Measurements from ENCODE around the gene TFE3. TPM values are rescaled to one million over a fixed set of nuclear protein-coding genes. Genes with fewer than 3 reads are reported as not detected.

Gene TFE3
- total and polyA plus RNA-seq, 2 donors (not counting 3 experiments of a cell fraction or from before 2014, with no cell fraction given) = 22.3 to 37.1 TPM

DNA sequence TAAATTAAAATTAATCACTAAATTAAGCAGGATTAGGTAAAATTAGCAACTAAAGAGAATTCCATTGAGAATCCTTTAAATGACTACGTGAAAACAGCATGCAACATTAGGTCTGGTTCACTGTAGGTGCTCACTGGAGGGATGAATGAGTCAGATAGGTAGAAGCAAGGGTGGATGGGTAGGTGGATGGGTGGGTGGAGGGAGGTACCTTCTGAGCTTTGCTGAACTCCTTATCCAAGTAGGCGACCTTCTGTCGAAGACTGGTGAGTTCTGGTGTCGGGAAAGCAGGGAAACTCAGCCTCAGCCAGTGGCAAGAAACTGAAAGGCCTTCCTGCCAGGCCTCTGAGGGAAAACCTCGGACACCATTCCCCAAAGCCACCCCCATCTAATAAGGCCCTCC is 44.1 kb downstream of the TFE3 start:
- dilution Hi-C loops (cut with MboI; ENCODE audit: extremely low pct_ligation_motif_present, low sequenced_read_pairs) = no loop called here

More for the DNA sequence above, 44.1 kb downstream of the TFE3 start:
- ChIA-PET CTCF (interaction anchor here (1.0 kb wide), 1 partner anchor 10 kb away, joined by 3 read pairs; no protein-coding TSS in a partner anchor), POLR2A (no interaction called here)
- Histone ChIP-seq H3K9me3 (replicated peaks; ENCODE audit: control insufficient read depth, insufficient read depth, low read length) (no peaks in the 10 kb centered on the region), H4K20me1 (replicated peaks; ENCODE audit: control insufficient read depth, extremely low read depth, insufficient read depth, low read length) (no peaks in the 10 kb centered on the region), H3K27ac (ENCODE audit: insufficient read depth, low read depth, low read length) (no peak overlapping the region), H3K9me1 (replicated peaks; ENCODE audit: control insufficient read depth, extremely low read depth, insufficient read depth, low read length) (no peaks in the 10 kb centered on the region), H3K36me3 (ENCODE audit: control insufficient read depth in 2 of 2, extremely low read depth in 1 of 2, insufficient read depth in 2 of 2, low read length in 2 of 2) (peaks cover 0 to 15% of the 10 kb centered on the region in 2 experiments), H3K9ac (replicated peaks; ENCODE audit: extremely low read depth, insufficient read depth, low read length) (no peak overlapping the region), H3K4me3 (replicated peaks in 1 of 3; ENCODE audit: insufficient read depth in 1 of 3, low read depth in 1 of 3, low read length in 3 of 3) (no peak overlapping the region), H3K4me1 (ENCODE audit: control insufficient read depth, extremely low read depth, insufficient read depth, low read length) (peaks cover 3% of the 10 kb centered on the region), H2AFZ (ENCODE audit: low read depth, low read length) (no peak overlapping the region), H3K79me2 (ENCODE audit: control insufficient read depth, insufficient read depth, low read length) (peaks cover 8% of the 10 kb centered on the region), H3K4me2 (ENCODE audit: insufficient read depth, low read length) (no peak overlapping the region), H3K27me3 (ENCODE audit: control insufficient read depth in 2 of 2, insufficient read depth in 2 of 2, low read length in 2 of 2) (no peaks in the 10 kb centered on the region)
- FAIRE-seq = no peak
- intact Hi-C loops (cut with micrococcal nuclease) = no loop called here
- no peak for DNase-seq (ENCODE audit: low read depth, low spot score)
- no TSS peak for BruUV-seq (replicated peaks)
- TF ChIP-seq FOS (IDR thresholded peaks at IDR 0.05; ENCODE audit: borderline replicate concordance, insufficient read depth, low read length) (no peak), JUN (IDR thresholded peaks at IDR 0.05; ENCODE audit: borderline replicate concordance, insufficient read depth, insufficient read length, low read depth) (no peak), EZH2 (IDR thresholded peaks at IDR 0.05; ENCODE audit: borderline replicate concordance, low read depth, low read length, severe bottlenecking) (no peak), MAX (IDR thresholded peaks at IDR 0.05; ENCODE audit: insufficient read depth, insufficient read length) (no peak), CTCF (IDR thresholded peaks at IDR 0.05; ENCODE audit: extremely low read depth in 1 of 2, insufficient read depth in 1 of 2, low read depth in 1 of 2, low read length in 2 of 2) (no peak), POLR2AphosphoS5 (IDR thresholded peaks at IDR 0.05; ENCODE audit: insufficient read depth, low read depth, low read length) (no peak), MYC (IDR thresholded peaks at IDR 0.05; ENCODE audit: low read depth, low read length) (no peak), POLR2A (IDR thresholded peaks at IDR 0.05; ENCODE audit: low read depth, low read length) (no peak), GATA2 (IDR thresholded peaks at IDR 0.05; ENCODE audit: insufficient read depth, insufficient read length, low read depth, low read length) (no peak)
